GM12874 (cell line): Measurements from ENCODE around the gene SLC27A1.

Experiments used
- CTCF ChIP-seq: IDR thresholded peaks from 2 replicates; pipeline ENCODE4 v1.5.1; 2011; ENCODE audit warnings: low read depth, mild to moderate bottlenecking, control low read depth, low read length, moderate library complexity; ENCODE audit not compliant: insufficient read depth

SLC27A1 gene

GRCh38 chr19:17503240-17503639, 32.9 kb downstream of the SLC27A1 start:
- no peak for TF ChIP-seq CTCF

GRCh38 chr19:17504030-17504429, 33.7 kb downstream of the SLC27A1 start:
- no peak for TF ChIP-seq CTCF

GRCh38 chr19:17504456-17504855, 34.1 kb downstream of the SLC27A1 start:
- TF ChIP-seq CTCF = no peak

GRCh38 chr19:17505223-17505622, 34.9 kb downstream of the SLC27A1 start:
- TF ChIP-seq CTCF = no peak

- TF ChIP-seq CTCF = no peak
These were observed 36.4 kb downstream of the SLC27A1 start for GRCh38 chr19:17506745-17507144.

GRCh38 chr19:17510220-17510993, 40.1 kb downstream of the SLC27A1 start:
- no peak for TF ChIP-seq CTCF

- no peak; the same call in 1 of the 2 replicates for TF ChIP-seq CTCF
These were observed 41.6 kb downstream of the SLC27A1 start for GRCh38 chr19:17511724-17512573.
